Measurements from ENCODE around the gene INPP4A.
A peak's percentile ranks its signal among the peaks of the same experiment; 100 is the strongest.
"Not testable (repeated sequence)": the region's sequence is repeated elsewhere in the genome, so short reads cannot be mapped to it uniquely, and the experiment has no call there.

Gene INPP4A

GRCh38 chr2:98585386-98585785 lies 140.7 kb downstream of the INPP4A start:
- DNase-seq (ENCODE audit: low spot score in 2 of 2) = no peak
- peaks cover 6% of the 10 kb centered on the region for H3K4me1 Mint-ChIP-seq
- H3K9me3 Mint-ChIP-seq = no peaks in the 10 kb centered on the region
- peaks cover 15% of the 10 kb centered on the region for H3K36me3 Mint-ChIP-seq
- no peak for ATAC-seq (ENCODE audit: low read depth)
- no peak overlapping the region for H3K27ac Mint-ChIP-seq
- no peaks in the 10 kb centered on the region for H3K27me3 Mint-ChIP-seq
- H3K4me3 Mint-ChIP-seq = no peak overlapping the region

- Mint-ChIP-seq H3K9me3 (no peaks in the 10 kb centered on the region), H3K4me3 (no peak overlapping the region), H3K4me1 (no peaks in the 10 kb centered on the region), H3K27ac (no peak overlapping the region), H3K36me3 (peaks cover 14% of the 10 kb centered on the region), H3K27me3 (no peaks in the 10 kb centered on the region)
- no peak for DNase-seq (ENCODE audit: low spot score in 2 of 2)
- no peak for ATAC-seq (ENCODE audit: low read depth)
Observed at GRCh38 chr2:98586551-98587140, 142.0 kb downstream of the INPP4A start.

GRCh38 chr2:98588880-98589431 lies 144.3 kb downstream of the INPP4A start:
- no peak for DNase-seq (ENCODE audit: low spot score in 2 of 2)
- Mint-ChIP-seq H3K9me3 (no peaks in the 10 kb centered on the region), H3K36me3 (peaks cover 13% of the 10 kb centered on the region), H3K4me1 (no peaks in the 10 kb centered on the region), H3K27me3 (no peaks in the 10 kb centered on the region), H3K4me3 (no peak overlapping the region), H3K27ac (no peak overlapping the region)
- ATAC-seq (ENCODE audit: low read depth) = no peak

- Mint-ChIP-seq H3K27me3 (no peaks in the 10 kb centered on the region), H3K4me1 (no peaks in the 10 kb centered on the region), H3K4me3 (no peak overlapping the region), H3K36me3 (peaks cover 15% of the 10 kb centered on the region), H3K9me3 (no peaks in the 10 kb centered on the region), H3K27ac (no peak overlapping the region)
- DNase-seq (ENCODE audit: low spot score in 2 of 2) = no peak
- no peak for ATAC-seq (ENCODE audit: low read depth)
Observed at GRCh38 chr2:98589489-98589888, 144.8 kb downstream of the INPP4A start.

GRCh38 chr2:98592565-98592964 lies 147.9 kb downstream of the INPP4A start:
- Mint-ChIP-seq H3K4me1 (no peaks in the 10 kb centered on the region), H3K27me3 (no peaks in the 10 kb centered on the region), H3K9me3 (no peaks in the 10 kb centered on the region), H3K4me3 (no peak overlapping the region), H3K36me3 (peaks cover 17% of the 10 kb centered on the region), H3K27ac (no peak overlapping the region)
- DNase-seq (ENCODE audit: low spot score in 2 of 2) (no peak), ATAC-seq (ENCODE audit: low read depth) (no peak)

GRCh38 chr2:98594665-98595064 lies 150.0 kb downstream of the INPP4A start:
- not testable (repeated sequence) for DNase-seq (ENCODE audit: low spot score in 2 of 2); H3K4me3 Mint-ChIP-seq; H3K27ac Mint-ChIP-seq; H3K4me1 Mint-ChIP-seq; ATAC-seq (ENCODE audit: low read depth); H3K27me3 Mint-ChIP-seq; H3K9me3 Mint-ChIP-seq
- peaks cover 21% of the 10 kb centered on the region for H3K36me3 Mint-ChIP-seq

- no peak for DNase-seq (ENCODE audit: low spot score in 2 of 2)
- no peak overlapping the region for H3K27ac Mint-ChIP-seq
- no peaks in the 10 kb centered on the region for H3K27me3 Mint-ChIP-seq
- H3K4me1 Mint-ChIP-seq = peaks cover 2% of the 10 kb centered on the region
- no peak overlapping the region for H3K4me3 Mint-ChIP-seq
- no peaks in the 10 kb centered on the region for H3K9me3 Mint-ChIP-seq
- no peak for ATAC-seq (ENCODE audit: low read depth)
- H3K36me3 Mint-ChIP-seq = peaks cover 24% of the 10 kb centered on the region
Observed at GRCh38 chr2:98598781-98599428, 154.2 kb downstream of the INPP4A start.

- H3K4me1 Mint-ChIP-seq = peaks cover 19% of the 10 kb centered on the region
- no peak overlapping the region for H3K27ac Mint-ChIP-seq
- no peak overlapping the region for H3K4me3 Mint-ChIP-seq
- ATAC-seq (ENCODE audit: low read depth) (peak; percentile 59), DNase-seq (ENCODE audit: low spot score in 2 of 2) (no peak)
- no peaks in the 10 kb centered on the region for H3K27me3 Mint-ChIP-seq
- H3K36me3 Mint-ChIP-seq = peaks cover 19% of the 10 kb centered on the region
- H3K9me3 Mint-ChIP-seq = no peaks in the 10 kb centered on the region
Observed at GRCh38 chr2:98601532-98602132, 157.0 kb downstream of the INPP4A start.

- H3K27ac Mint-ChIP-seq = peak overlapping the region; percentile 46
- ATAC-seq (ENCODE audit: low read depth) (no peak), DNase-seq (ENCODE audit: low spot score in 2 of 2) (no peak)
- peaks cover 12% of the 10 kb centered on the region for H3K36me3 Mint-ChIP-seq
- H3K9me3 Mint-ChIP-seq = no peaks in the 10 kb centered on the region
- H3K4me1 Mint-ChIP-seq = peaks cover 37% of the 10 kb centered on the region
- H3K4me3 Mint-ChIP-seq = no peak overlapping the region
- no peaks in the 10 kb centered on the region for H3K27me3 Mint-ChIP-seq
Observed at GRCh38 chr2:98604547-98604946, 159.9 kb downstream of the INPP4A start.

GRCh38 chr2:98605076-98605475 lies 160.4 kb downstream of the INPP4A start:
- DNase-seq (ENCODE audit: low spot score in 2 of 2) (no peak), ATAC-seq (ENCODE audit: low read depth) (no peak)
- peaks cover 36% of the 10 kb centered on the region for H3K4me1 Mint-ChIP-seq
- no peaks in the 10 kb centered on the region for H3K27me3 Mint-ChIP-seq
- no peak overlapping the region for H3K4me3 Mint-ChIP-seq
- peak overlapping the region; percentile 46 for H3K27ac Mint-ChIP-seq
- H3K36me3 Mint-ChIP-seq = peaks cover 8% of the 10 kb centered on the region
- no peaks in the 10 kb centered on the region for H3K9me3 Mint-ChIP-seq

GRCh38 chr2:98606431-98606830 lies 161.8 kb downstream of the INPP4A start:
- no peak for ATAC-seq (ENCODE audit: low read depth)
- H3K4me3 Mint-ChIP-seq = peak overlapping the region; percentile 15
- peaks cover 4% of the 10 kb centered on the region for H3K36me3 Mint-ChIP-seq
- H3K9me3 Mint-ChIP-seq = no peaks in the 10 kb centered on the region
- H3K4me1 Mint-ChIP-seq = peaks cover 40% of the 10 kb centered on the region
- no peak for DNase-seq (ENCODE audit: low spot score in 2 of 2)
- H3K27me3 Mint-ChIP-seq = no peaks in the 10 kb centered on the region
- peak overlapping the region; percentile 97 for H3K27ac Mint-ChIP-seq

GRCh38 chr2:98607104-98607503 lies 162.4 kb downstream of the INPP4A start:
- no peaks in the 10 kb centered on the region for H3K9me3 Mint-ChIP-seq
- DNase-seq (ENCODE audit: low spot score in 2 of 2) = no peak
- H3K36me3 Mint-ChIP-seq = peaks cover 4% of the 10 kb centered on the region
- H3K4me3 Mint-ChIP-seq = peak overlapping the region; percentile 97
- H3K4me1 Mint-ChIP-seq = peaks cover 40% of the 10 kb centered on the region
- no peak for ATAC-seq (ENCODE audit: low read depth)
- H3K27me3 Mint-ChIP-seq = no peaks in the 10 kb centered on the region
- peak overlapping the region; percentile 97 for H3K27ac Mint-ChIP-seq

- H3K27ac Mint-ChIP-seq = peak overlapping the region; percentile 97
- ATAC-seq (ENCODE audit: low read depth) (no peak), DNase-seq (ENCODE audit: low spot score in 2 of 2) (no peak)
- H3K27me3 Mint-ChIP-seq = no peaks in the 10 kb centered on the region
- peak overlapping the region; percentile 97 for H3K4me3 Mint-ChIP-seq
- peaks cover 4% of the 10 kb centered on the region for H3K36me3 Mint-ChIP-seq
- H3K4me1 Mint-ChIP-seq = peaks cover 40% of the 10 kb centered on the region
- no peaks in the 10 kb centered on the region for H3K9me3 Mint-ChIP-seq
Observed at GRCh38 chr2:98607741-98608115, 163.1 kb downstream of the INPP4A start.

GRCh38 chr2:98608116-98608961 lies 163.7 kb downstream of the INPP4A start, which contains the start of the genes COA5 and UNC50:
COA5 (minus strand) TSS chr2:98608512; CDS start chr2:98608405, 107 bp downstream.
UNC50 (plus strand) TSS chr2:98608589; CDS start chr2:98609760, 1,171 bp downstream.
- Mint-ChIP-seq H3K27me3 (no peaks in the 10 kb centered on the region), H3K9me3 (no peaks in the 10 kb centered on the region), H3K36me3 (peaks cover 6% of the 10 kb centered on the region), H3K27ac (peak within 1 kb of the TSS; percentile 97), H3K4me3 (peak within 1 kb of the TSS; percentile 97), H3K4me1 (peaks cover 40% of the 10 kb centered on the region)
- ATAC-seq (ENCODE audit: low read depth) (peak; percentile 87), DNase-seq (ENCODE audit: low spot score in 2 of 2) (peak; percentile 82 to 86)
